ENCODE results near the gene MTA1. TPM values are rescaled to one million over a fixed set of nuclear protein-coding genes. Genes with fewer than 3 reads are reported as not detected.

MTA1 gene
- total and polyA plus RNA-seq, 9 donors, result 41.8 to 112 (median 83.1) TPM

- no peak for DNase-seq
- H3K4me1 ChIP-seq (ENCODE audit: control insufficient read depth, insufficient read depth, low read length), result peaks cover 29% of the 10 kb centered on the region
- H3K9me3 ChIP-seq (replicated peaks; ENCODE audit: control insufficient read depth, low read depth, low read length), result peaks cover 24% of the 10 kb centered on the region
- H3K4me3 ChIP-seq (ENCODE audit: low read length), result no peak overlapping the region
- H3K27ac ChIP-seq (ENCODE audit: low read length), result no peak overlapping the region
- H3K36me3 ChIP-seq (ENCODE audit: control insufficient read depth, insufficient read depth, low read length), result peaks cover 18% of the 10 kb centered on the region
- no peaks in the 10 kb centered on the region for H3K27me3 ChIP-seq (ENCODE audit: control insufficient read depth, insufficient read depth, low read length)
- WGBS (ENCODE audit: insufficient coverage), result 98% methylated on average over 7 of the region's 9 CpGs
These were observed 17.9 kb upstream of the MTA1 start for GRCh38 chr14:105401699-105402098.

GRCh38 chr14:105408592-105408991 is 11.0 kb upstream of the MTA1 start:
- Histone ChIP-seq H3K9me3 (replicated peaks; ENCODE audit: control insufficient read depth, low read depth, low read length) (no peaks in the 10 kb centered on the region), H3K4me1 (ENCODE audit: control insufficient read depth, insufficient read depth, low read length) (peaks cover 13% of the 10 kb centered on the region), H3K36me3 (ENCODE audit: control insufficient read depth, insufficient read depth, low read length) (no peaks in the 10 kb centered on the region), H3K27ac (ENCODE audit: low read length) (no peak overlapping the region), H3K27me3 (ENCODE audit: control insufficient read depth, insufficient read depth, low read length) (peaks cover 32% of the 10 kb centered on the region), H3K4me3 (ENCODE audit: low read length) (no peak overlapping the region)
- WGBS (ENCODE audit: insufficient coverage), result 75% methylated on average over 13 of the region's 13 CpGs
- no peak for DNase-seq

- Histone ChIP-seq H3K27me3 (ENCODE audit: control insufficient read depth, insufficient read depth, low read length) (peaks cover 32% of the 10 kb centered on the region), H3K9me3 (replicated peaks; ENCODE audit: control insufficient read depth, low read depth, low read length) (no peaks in the 10 kb centered on the region), H3K36me3 (ENCODE audit: control insufficient read depth, insufficient read depth, low read length) (no peaks in the 10 kb centered on the region), H3K27ac (ENCODE audit: low read length) (no peak overlapping the region), H3K4me1 (ENCODE audit: control insufficient read depth, insufficient read depth, low read length) (peaks cover 13% of the 10 kb centered on the region), H3K4me3 (ENCODE audit: low read length) (no peak overlapping the region)
- WGBS (ENCODE audit: insufficient coverage), result 82% methylated on average over 2 of the region's 3 CpGs
- DNase-seq, result no peak
These were observed 10.3 kb upstream of the MTA1 start for GRCh38 chr14:105409364-105409763.

GRCh38 chr14:105410642-105411016 is 9.0 kb upstream of the MTA1 start:
- no peaks in the 10 kb centered on the region for H3K36me3 ChIP-seq (ENCODE audit: control insufficient read depth, insufficient read depth, low read length)
- DNase-seq, result no peak
- H3K4me1 ChIP-seq (ENCODE audit: control insufficient read depth, insufficient read depth, low read length), result peaks cover 20% of the 10 kb centered on the region
- no peak overlapping the region for H3K27ac ChIP-seq (ENCODE audit: low read length)
- peaks cover 32% of the 10 kb centered on the region for H3K27me3 ChIP-seq (ENCODE audit: control insufficient read depth, insufficient read depth, low read length)
- H3K9me3 ChIP-seq (replicated peaks; ENCODE audit: control insufficient read depth, low read depth, low read length), result no peaks in the 10 kb centered on the region
- WGBS (ENCODE audit: insufficient coverage), result 0% methylated on average over 1 of the region's 5 CpGs
- H3K4me3 ChIP-seq (ENCODE audit: low read length), result no peak overlapping the region

GRCh38 chr14:105411017-105411941 is 8.3 kb upstream of the MTA1 start:
- WGBS (ENCODE audit: insufficient coverage), result 7% methylated on average over 75 of the region's 86 CpGs
- H3K9me3 ChIP-seq (replicated peaks; ENCODE audit: control insufficient read depth, low read depth, low read length), result no peaks in the 10 kb centered on the region
- H3K4me1 ChIP-seq (ENCODE audit: control insufficient read depth, insufficient read depth, low read length), result peaks cover 25% of the 10 kb centered on the region
- H3K27ac ChIP-seq (ENCODE audit: low read length), result no peak overlapping the region
- H3K27me3 ChIP-seq (ENCODE audit: control insufficient read depth, insufficient read depth, low read length), result peaks cover 32% of the 10 kb centered on the region
- DNase-seq, result no peak
- H3K36me3 ChIP-seq (ENCODE audit: control insufficient read depth, insufficient read depth, low read length), result no peaks in the 10 kb centered on the region
- no peak overlapping the region for H3K4me3 ChIP-seq (ENCODE audit: low read length)

GRCh38 chr14:105411985-105412770 is 7.4 kb upstream of the MTA1 start:
- H3K27me3 ChIP-seq (ENCODE audit: control insufficient read depth, insufficient read depth, low read length), result peaks cover 32% of the 10 kb centered on the region
- H3K36me3 ChIP-seq (ENCODE audit: control insufficient read depth, insufficient read depth, low read length), result no peaks in the 10 kb centered on the region
- WGBS (ENCODE audit: insufficient coverage), result 66% methylated on average over 13 of the region's 17 CpGs
- H3K4me3 ChIP-seq (ENCODE audit: low read length), result no peak overlapping the region
- peaks cover 25% of the 10 kb centered on the region for H3K4me1 ChIP-seq (ENCODE audit: control insufficient read depth, insufficient read depth, low read length)
- no peaks in the 10 kb centered on the region for H3K9me3 ChIP-seq (replicated peaks; ENCODE audit: control insufficient read depth, low read depth, low read length)
- no peak overlapping the region for H3K27ac ChIP-seq (ENCODE audit: low read length)
- DNase-seq, result no peak

GRCh38 chr14:105412771-105413543 is 6.7 kb upstream of the MTA1 start:
- H3K4me3 ChIP-seq (ENCODE audit: low read length), result no peak overlapping the region
- no peak overlapping the region for H3K27ac ChIP-seq (ENCODE audit: low read length)
- no peaks in the 10 kb centered on the region for H3K36me3 ChIP-seq (ENCODE audit: control insufficient read depth, insufficient read depth, low read length)
- H3K27me3 ChIP-seq (ENCODE audit: control insufficient read depth, insufficient read depth, low read length), result peaks cover 32% of the 10 kb centered on the region
- no peaks in the 10 kb centered on the region for H3K9me3 ChIP-seq (replicated peaks; ENCODE audit: control insufficient read depth, low read depth, low read length)
- WGBS (ENCODE audit: insufficient coverage), result 67% methylated on average over 4 of the region's 8 CpGs
- peaks cover 25% of the 10 kb centered on the region for H3K4me1 ChIP-seq (ENCODE audit: control insufficient read depth, insufficient read depth, low read length)
- DNase-seq, result no peak

GRCh38 chr14:105413544-105413886 is 6.1 kb upstream of the MTA1 start:
- WGBS (ENCODE audit: insufficient coverage), result 90% methylated on average over 2 of the region's 2 CpGs
- Histone ChIP-seq H3K27me3 (ENCODE audit: control insufficient read depth, insufficient read depth, low read length) (peaks cover 32% of the 10 kb centered on the region), H3K27ac (ENCODE audit: low read length) (no peak overlapping the region)

GRCh38 chr14:105414456-105415371 is 4.9 kb upstream of the MTA1 start:
- Histone ChIP-seq H3K36me3 (ENCODE audit: control insufficient read depth, insufficient read depth, low read length) (no peaks in the 10 kb centered on the region), H3K4me1 (ENCODE audit: control insufficient read depth, insufficient read depth, low read length) (peaks cover 36% of the 10 kb centered on the region), H3K9me3 (replicated peaks; ENCODE audit: control insufficient read depth, low read depth, low read length) (no peaks in the 10 kb centered on the region), H3K27ac (ENCODE audit: low read length) (no peak overlapping the region), H3K27me3 (ENCODE audit: control insufficient read depth, insufficient read depth, low read length) (peaks cover 27% of the 10 kb centered on the region), H3K4me3 (ENCODE audit: low read length) (peak overlapping the region; percentile 34)
- WGBS (ENCODE audit: insufficient coverage), result 3% methylated on average over 76 of the region's 79 CpGs
- DNase-seq, result peak; percentile 89

More at GRCh38 chr14:105413544-105413886, 6.1 kb upstream of the MTA1 start:
- DNase-seq, result no peak
- Histone ChIP-seq H3K9me3 (replicated peaks; ENCODE audit: control insufficient read depth, low read depth, low read length) (no peaks in the 10 kb centered on the region), H3K4me1 (ENCODE audit: control insufficient read depth, insufficient read depth, low read length) (peaks cover 27% of the 10 kb centered on the region), H3K36me3 (ENCODE audit: control insufficient read depth, insufficient read depth, low read length) (no peaks in the 10 kb centered on the region), H3K4me3 (ENCODE audit: low read length) (no peak overlapping the region)
